OCI-LY7 (cell line): ENCODE measurements around the gene KLHDC10. TPM values are rescaled to one million over a fixed set of nuclear protein-coding genes. Genes with fewer than 3 reads are reported as not detected.
"Not testable (repeated sequence)": the region's sequence is repeated elsewhere in the genome, so short reads cannot be mapped to it uniquely, and the experiment has no call there.

Source experiments
- BruUV-seq: library from RNA; stranded (reverse); fragments of 400-500 nt; replicated peaks from 2 replicates; lab custom pipeline; 2021; lab: Mats Ljungman, UMichigan
- CTCF ChIA-PET: fragments of 300-600 bp; sonication (Branson Sonifier 250); formaldehyde crosslinking; loops from one replicate; lab custom pipeline; 2022; ENCODE audit warnings: antibody characterized with exemption; ENCODE audit not compliant: unreplicated experiment; lab: Charles Lee
- POLR2A ChIA-PET: fragments of 300-600 bp; sonication (Branson Sonifier 250); formaldehyde crosslinking; loops from one replicate; lab custom pipeline; 2022; ENCODE audit warnings: antibody characterized with exemption; lab: Charles Lee
- DNase-seq: peaks from one replicate; pipeline ENCODE4 v3.0.0-alpha.2; 2015; ENCODE audit warnings: low spot score
- H2AFZ ChIP-seq: fragments of 200-600 bp; sonication (generic), shearing (Covaris generic); 2 replicates; pipeline ENCODE4 v1.6.1; 2014; ENCODE audit warnings: mild to moderate bottlenecking, antibody characterized with exemption, low read length, moderate library complexity
- H3K27ac ChIP-seq: fragments of 200-600 bp; sonication (generic); 2 replicates; pipeline ENCODE4 v1.5.1; 2014; ENCODE audit warnings: mixed run types, low read depth, mild to moderate bottlenecking, moderate library complexity, low read length, inconsistent platforms; ENCODE audit not compliant: poor library complexity, severe bottlenecking
- H3K36me3 ChIP-seq: fragments of 200-600 bp; sonication (generic); 2 replicates; pipeline ENCODE4 v1.6.1; 2014; ENCODE audit warnings: mild to moderate bottlenecking, antibody characterized with exemption, low read length, moderate library complexity, mixed read lengths; ENCODE audit not compliant: insufficient read depth
- H3K4me1 ChIP-seq: fragments of 200-600 bp; sonication (generic); 2 replicates; pipeline ENCODE4 v1.5.1; 2014; ENCODE audit warnings: mild to moderate bottlenecking, low read length; ENCODE audit not compliant: insufficient read depth, poor library complexity, severe bottlenecking
- H3K4me2 ChIP-seq: fragments of 200-600 bp; sonication (generic); 2 replicates; pipeline ENCODE4 v1.6.1; 2014; ENCODE audit warnings: mild to moderate bottlenecking, low read length
- H3K4me3 ChIP-seq: fragments of 200-600 bp; sonication (generic); 2 replicates; pipeline ENCODE4 v1.5.1; 2014; ENCODE audit warnings: mild to moderate bottlenecking, low read depth, low read length; ENCODE audit not compliant: poor library complexity, severe bottlenecking
- H3K79me2 ChIP-seq: fragments of 200-600 bp; sonication (generic); 2 replicates; pipeline ENCODE4 v1.6.1; 2016; ENCODE audit warnings: low read depth, mild to moderate bottlenecking, low read length, moderate library complexity, mixed read lengths; ENCODE audit not compliant: insufficient read depth
- H3K9me2 ChIP-seq: fragments of 200-600 bp; sonication (generic); 2 replicates; pipeline ENCODE4 v1.6.1; 2016; ENCODE audit warnings: mild to moderate bottlenecking, low read length, mixed read lengths; ENCODE audit not compliant: insufficient read depth
- H3K9me3 ChIP-seq: fragments of 200-600 bp; sonication (generic); 2 replicates; pipeline ENCODE4 v1.6.1; 2014; ENCODE audit warnings: mild to moderate bottlenecking, mixed run types, low read length, mixed read lengths
- H4K20me1 ChIP-seq: fragments of 200-600 bp; sonication (generic); 2 replicates; pipeline ENCODE4 v1.6.1; 2014; ENCODE audit warnings: mild to moderate bottlenecking, antibody characterized with exemption, low read length, moderate library complexity, mixed read lengths; ENCODE audit not compliant: insufficient read depth
- EZH2phosphoT487 ChIP-seq: fragments of 200-600 bp; sonication (generic); IDR thresholded peaks from 2 replicates; pipeline ENCODE4 v1.6.1; 2018; ENCODE audit warnings: low read depth, borderline replicate concordance, mild to moderate bottlenecking, mixed run types, antibody characterized with exemption, low read length, moderate library complexity, mixed read lengths
- intact Hi-C: fragments of 100-400 bp; cut with micrococcal nuclease; formaldehyde crosslinking; loops from one replicate; pipeline ENCODE4 v1.10.0; 2022; ENCODE audit not compliant: unreplicated experiment
- total RNA-seq, 2 experiments: library from RNA; depleted of rRNA in 1 of 2; stranded (reverse); fragments of >200 nt in 1 of 2; shearing (Covaris generic) in 1 of 2; gene quantifications; 2 replicates each; pipeline ENCODE4 v1.2.3, GENCODE V29; 2014 to 2022
- TF ChIP-seq, protein P1 (sequence below): fragments of 200-600 bp; sonication (generic); conservative IDR thresholded peaks from 2 replicates; pipeline ENCODE4 v1.5.1; 2014; ENCODE audit warnings: mild to moderate bottlenecking, antibody characterized with exemption, low read length, moderate library complexity, mixed read lengths

Gene KLHDC10
- total RNA-seq, 2 experiments from 2014 or later, result 15.9 to 21.2 TPM

DNA sequence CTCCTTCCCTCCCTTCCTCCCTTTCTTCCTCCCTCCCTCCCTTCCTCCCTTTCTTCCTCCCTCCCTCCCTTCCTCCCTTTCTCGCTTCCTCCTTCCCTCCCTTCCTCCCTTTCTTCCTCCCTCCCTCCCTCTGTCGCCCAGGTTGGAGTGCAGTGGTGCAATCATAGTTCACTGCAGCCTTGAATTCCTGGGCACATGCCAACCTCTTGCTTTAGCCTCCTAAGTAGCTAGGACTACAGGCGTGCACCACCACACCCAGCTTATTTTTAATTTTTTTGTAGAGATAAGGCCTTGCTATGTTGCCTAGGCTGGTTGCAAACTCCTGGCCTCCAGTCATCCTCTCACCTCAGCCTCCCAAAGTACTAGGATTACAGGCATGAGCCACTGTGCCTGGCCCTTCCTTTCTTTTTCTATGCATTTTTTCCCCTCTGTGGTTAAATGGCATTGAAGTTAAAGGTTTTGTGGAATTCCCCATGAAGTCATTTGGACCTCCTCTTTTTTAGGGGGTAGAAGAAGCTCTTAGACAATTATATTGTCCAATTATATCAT lies 9.6 kb downstream of the KLHDC10 start:
- Histone ChIP-seq H3K27ac (no peak overlapping the region), H3K4me3 (no peak overlapping the region), H3K9me2 (no peaks in the 10 kb centered on the region), H3K36me3 (peaks cover 20% of the 10 kb centered on the region), H3K9me3 (no peaks in the 10 kb centered on the region), H4K20me1 (no peaks in the 10 kb centered on the region), H2AFZ (no peak overlapping the region), H3K79me2 (peaks cover 48% of the 10 kb centered on the region; the same call in 1 of the 2 replicates), H3K4me2 (no peak overlapping the region), H3K4me1 (no peaks in the 10 kb centered on the region)
- no peak for TF ChIP-seq EZH2phosphoT487
- TF ChIP-seq, protein P1, sequence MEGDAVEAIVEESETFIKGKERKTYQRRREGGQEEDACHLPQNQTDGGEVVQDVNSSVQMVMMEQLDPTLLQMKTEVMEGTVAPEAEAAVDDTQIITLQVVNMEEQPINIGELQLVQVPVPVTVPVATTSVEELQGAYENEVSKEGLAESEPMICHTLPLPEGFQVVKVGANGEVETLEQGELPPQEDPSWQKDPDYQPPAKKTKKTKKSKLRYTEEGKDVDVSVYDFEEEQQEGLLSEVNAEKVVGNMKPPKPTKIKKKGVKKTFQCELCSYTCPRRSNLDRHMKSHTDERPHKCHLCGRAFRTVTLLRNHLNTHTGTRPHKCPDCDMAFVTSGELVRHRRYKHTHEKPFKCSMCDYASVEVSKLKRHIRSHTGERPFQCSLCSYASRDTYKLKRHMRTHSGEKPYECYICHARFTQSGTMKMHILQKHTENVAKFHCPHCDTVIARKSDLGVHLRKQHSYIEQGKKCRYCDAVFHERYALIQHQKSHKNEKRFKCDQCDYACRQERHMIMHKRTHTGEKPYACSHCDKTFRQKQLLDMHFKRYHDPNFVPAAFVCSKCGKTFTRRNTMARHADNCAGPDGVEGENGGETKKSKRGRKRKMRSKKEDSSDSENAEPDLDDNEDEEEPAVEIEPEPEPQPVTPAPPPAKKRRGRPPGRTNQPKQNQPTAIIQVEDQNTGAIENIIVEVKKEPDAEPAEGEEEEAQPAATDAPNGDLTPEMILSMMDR, result no peak
- intact Hi-C loops, result loop anchor here (10.0 kb wide), 1 partner anchor 365 kb away; the partner anchor contains the start of gene CEP41
- DNase-seq, result no peak
- CTCF ChIA-PET, result interaction anchor here (0.7 kb wide), 1 partner anchor 734 kb away, joined by 9 read pairs; no protein-coding TSS in a partner anchor
- no TSS peak for BruUV-seq
- POLR2A ChIA-PET, result interaction anchor here (0.6 to 0.7 kb wide), 4 partner anchors 33 to 708 kb away, joined by 3 to 4 read pairs (median 4); no protein-coding TSS in a partner anchor

DNA sequence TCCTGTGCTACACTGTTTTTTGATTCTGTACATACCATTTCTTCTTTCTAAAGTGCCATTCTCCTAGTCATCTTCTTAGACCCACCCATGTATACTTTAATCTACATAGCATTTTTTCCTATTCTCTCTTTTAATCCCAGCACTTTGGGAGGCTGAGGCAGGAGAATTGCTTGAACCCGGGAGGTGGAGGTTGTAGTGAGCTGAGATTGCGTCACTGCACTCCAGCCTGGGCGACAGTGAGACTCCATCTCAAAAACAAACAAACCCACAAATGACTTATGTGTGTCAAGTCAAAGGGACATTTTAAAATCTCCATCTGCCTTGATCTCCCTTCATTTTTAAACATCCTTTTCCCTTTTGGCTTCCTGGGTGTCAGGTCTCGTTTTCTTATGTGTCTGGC lies 13.2 kb downstream of the KLHDC10 start:
- intact Hi-C loops, H3K4me3 ChIP-seq, H3K4me2 ChIP-seq, H4K20me1 ChIP-seq, H3K27ac ChIP-seq, H3K4me1 ChIP-seq, BruUV-seq, DNase-seq, H3K9me3 ChIP-seq, H2AFZ ChIP-seq, H3K9me2 ChIP-seq: not testable (repeated sequence)
- Histone ChIP-seq H3K36me3 (peaks cover 20% of the 10 kb centered on the region), H3K79me2 (peaks cover 48% of the 10 kb centered on the region)
- POLR2A ChIA-PET, result interaction anchor here (0.8 to 0.9 kb wide), 2 partner anchors 11 to 13 kb away, joined by 3 read pairs; no protein-coding TSS in a partner anchor
- CTCF ChIA-PET, result interaction anchor here (1.0 to 1.1 kb wide), 2 partner anchors 8 to 12 kb away, joined by 3 read pairs; no protein-coding TSS in a partner anchor

DNA sequence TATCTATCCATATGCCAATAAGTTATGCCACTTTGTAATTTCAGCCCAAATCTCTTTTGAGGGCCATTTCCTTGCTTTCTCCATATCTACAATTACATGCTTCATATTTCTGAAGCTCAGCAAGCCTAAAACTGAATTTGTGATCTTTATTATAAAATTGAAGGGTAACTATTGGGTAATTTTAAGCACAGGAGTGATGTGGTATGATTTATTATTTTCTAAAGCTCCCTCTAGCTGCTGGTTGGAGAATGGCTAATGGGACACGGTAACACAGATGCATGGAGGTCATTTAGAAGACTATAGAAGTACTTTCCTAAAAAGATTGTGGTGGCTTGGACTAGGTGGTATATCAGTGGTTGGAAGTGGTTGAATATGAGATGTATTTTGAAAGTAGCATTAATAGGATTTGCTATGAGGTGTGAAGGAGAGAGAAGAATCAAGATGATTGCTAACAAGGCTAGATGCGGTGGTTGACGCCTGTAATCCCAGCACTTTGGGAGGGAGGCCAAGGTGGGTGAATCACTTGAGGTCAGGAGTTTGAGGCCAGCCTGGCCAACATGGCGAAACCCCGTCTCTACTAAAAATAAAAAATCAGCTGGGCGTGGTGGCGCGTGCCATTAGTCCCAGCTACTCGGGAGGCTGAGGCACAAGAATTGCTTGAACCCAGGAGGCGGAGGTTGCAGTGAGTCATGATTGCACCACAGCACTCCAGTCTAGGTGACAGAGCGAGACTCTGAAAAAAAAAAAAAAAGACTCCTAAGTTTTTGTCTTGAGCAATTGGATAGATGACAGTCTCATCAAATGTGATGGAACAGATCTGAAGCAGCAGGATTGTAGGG lies 13.9 kb downstream of the KLHDC10 start:
- CTCF ChIA-PET, result interaction anchor here (1.0 to 1.1 kb wide), 2 partner anchors 9 to 13 kb away, joined by 3 read pairs; no protein-coding TSS in a partner anchor
- BruUV-seq, result no TSS peak
- TF ChIP-seq, protein P1, result peak; percentile 89
- TF ChIP-seq EZH2phosphoT487, result no peak
- H3K4me2 ChIP-seq, result no peak overlapping the region
- H3K79me2 ChIP-seq, result peaks cover 42% of the 10 kb centered on the region
- H3K9me3 ChIP-seq, result no peaks in the 10 kb centered on the region
- POLR2A ChIA-PET, result interaction anchor here (0.7 to 1.0 kb wide), 5 partner anchors 9 to 1501 kb away, joined by 3 to 5 read pairs (median 3); no protein-coding TSS in a partner anchor
- H3K27ac ChIP-seq, result no peak overlapping the region
- peak; percentile 26 for DNase-seq
- no peak overlapping the region for H2AFZ ChIP-seq
- no peaks in the 10 kb centered on the region for H3K9me2 ChIP-seq
- no peaks in the 10 kb centered on the region for H3K4me1 ChIP-seq
- intact Hi-C loops, result no loop called here
- no peak overlapping the region for H3K4me3 ChIP-seq
- H4K20me1 ChIP-seq, result no peaks in the 10 kb centered on the region; the same call in 1 of the 2 replicates
- H3K36me3 ChIP-seq, result peaks cover 15% of the 10 kb centered on the region

DNA sequence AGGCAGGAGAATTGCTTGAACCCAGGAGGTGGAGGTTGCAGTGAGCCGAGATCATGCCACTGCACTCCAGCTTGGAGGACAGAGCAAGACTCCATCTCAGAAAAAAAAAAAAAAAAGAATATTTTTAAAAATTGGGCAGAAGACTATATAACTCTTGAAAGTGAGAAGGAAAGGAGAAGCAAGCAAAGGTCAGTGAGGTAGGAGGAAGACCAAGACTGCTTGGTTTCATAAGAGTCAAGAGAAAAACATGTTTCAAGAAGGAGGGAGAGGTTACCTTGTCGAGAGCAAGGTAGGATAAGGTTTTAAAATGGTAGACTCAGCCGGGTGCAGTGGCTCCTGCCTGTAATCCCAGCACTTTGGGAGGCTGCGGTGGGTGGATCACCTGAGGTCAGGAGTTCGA lies 14.9 kb downstream of the KLHDC10 start:
- H3K9me2 ChIP-seq, CTCF ChIA-PET, H2AFZ ChIP-seq, DNase-seq, H3K27ac ChIP-seq, H3K4me2 ChIP-seq, H3K4me3 ChIP-seq, H3K4me1 ChIP-seq, H3K9me3 ChIP-seq, intact Hi-C loops, BruUV-seq, H4K20me1 ChIP-seq: not testable (repeated sequence)
- peaks cover 35% of the 10 kb centered on the region for H3K79me2 ChIP-seq
- peaks cover 17% of the 10 kb centered on the region for H3K36me3 ChIP-seq
- POLR2A ChIA-PET, result interaction anchor here (0.7 to 1.0 kb wide), 3 partner anchors 10 to 1501 kb away, joined by 3 to 4 read pairs (median 3); no protein-coding TSS in a partner anchor
